GM12878 (cell line): ENCODE measurements around the gene RBM10. TPM values are rescaled to one million over a fixed set of nuclear protein-coding genes. Genes with fewer than 3 reads are reported as not detected.

Experiments used
- ATAC-seq: fragments of 200-7000 bp; cut with Tn5 transposase; 3 replicates; pipeline ENCODE4 v1.9.1; 2020; ENCODE audit warnings: mild to moderate bottlenecking, moderate library complexity
- BruUV-seq: library from RNA; stranded (reverse); fragments of 400-500 nt; replicated peaks from 2 replicates; lab custom pipeline; 2021; lab: Mats Ljungman, UMichigan
- CTCF ChIA-PET: fragments of 300-600 bp; sonication (Branson Sonifier 250); formaldehyde crosslinking; extraction: SDS; loops from one replicate; lab custom pipeline; 2021; ENCODE audit warnings: inconsistent platforms; lab: Yijun Ruan, JAX
- POLR2A ChIA-PET: fragments of 350-600 bp; formaldehyde crosslinking; extraction: SDS; loops from one replicate; lab custom pipeline; 2021; ENCODE audit warnings: inconsistent platforms; lab: Charles Lee
- RAD21 ChIA-PET: fragments of 300-600 bp; sonication (Branson Sonifier 250); formaldehyde crosslinking; loops from one replicate; lab custom pipeline; 2023; ENCODE audit warnings: antibody characterized with exemption; ENCODE audit not compliant: unreplicated experiment; lab: Charles Lee
- SMC1A ChIA-PET: fragments of 300-600 bp; sonication (Branson Sonifier 250); formaldehyde crosslinking; loops from one replicate; lab custom pipeline; 2023; ENCODE audit not compliant: unreplicated experiment, uncharacterized antibody; lab: Charles Lee
- DNase-seq: peaks from one replicate; pipeline ENCODE4 v3.0.0-alpha.2; 2011; ENCODE audit warnings: low read depth, low spot score
- FAIRE-seq: peaks from 3 replicates; lab custom pipeline; 2011; peaks lifted over from hg19 to GRCh38; lab: Jason Lieb, UNC
- H2AFZ ChIP-seq: 2 replicates; pipeline ENCODE4 v1.6.0; 2011; ENCODE audit warnings: low read depth, low read length, control low read depth; ENCODE audit not compliant: control insufficient read depth
- H3K27ac ChIP-seq: 2 replicates; pipeline ENCODE4 v1.5.1; 2011; ENCODE audit warnings: control low read depth; ENCODE audit not compliant: control insufficient read depth, insufficient read depth
- H3K27me3 ChIP-seq, 2 experiments: replicated peaks in 1 of 2; 2 replicates each; pipeline versions ENCODE4 v1.6.0 to v1.6.1; 2011; ENCODE audit warnings: low read length in 1 of 2; ENCODE audit not compliant: control insufficient read depth in 2 of 2, insufficient read depth in 2 of 2
- H3K36me3 ChIP-seq, 2 experiments: 2 replicates each; pipeline ENCODE4 v1.5.1; 2011; ENCODE audit warnings: low read length in 1 of 2; ENCODE audit not compliant: control insufficient read depth in 2 of 2, insufficient read depth in 2 of 2
- H3K4me1 ChIP-seq: 2 replicates; pipeline ENCODE4 v1.6.1; 2011; ENCODE audit warnings: mild to moderate bottlenecking, low read length, moderate library complexity, mixed read lengths; ENCODE audit not compliant: control insufficient read depth, insufficient read depth
- H3K4me2 ChIP-seq: 2 replicates; pipeline ENCODE4 v1.6.0; 2011; ENCODE audit warnings: control low read depth; ENCODE audit not compliant: control insufficient read depth, insufficient read depth
- H3K4me3 ChIP-seq: fragments of 200-600 bp; sonication (generic); 2 replicates; pipeline ENCODE4 v1.5.1; 2016
- H3K79me2 ChIP-seq: 2 replicates; pipeline ENCODE4 v1.6.0; 2011; ENCODE audit warnings: low read length; ENCODE audit not compliant: control insufficient read depth, insufficient read depth
- H3K9ac ChIP-seq: 2 replicates; pipeline ENCODE4 v1.8.0; 2011; ENCODE audit warnings: low read length, control low read depth, mixed read lengths; ENCODE audit not compliant: control insufficient read depth, insufficient read depth
- H3K9me3 ChIP-seq: replicated peaks from 3 replicates; pipeline ENCODE4 v1.5.1; 2011; ENCODE audit warnings: mild to moderate bottlenecking, low read length; ENCODE audit not compliant: control insufficient read depth, insufficient read depth
- H4K20me1 ChIP-seq: 2 replicates; pipeline ENCODE4 v1.6.0; 2011; ENCODE audit not compliant: control insufficient read depth, insufficient read depth
- ASH2L ChIP-seq: fragments of 300-600, 200-600 bp; sonication (generic); IDR thresholded peaks from 2 replicates; pipeline ENCODE4 v1.6.1; 2017; ENCODE audit warnings: low read depth, mild to moderate bottlenecking, borderline replicate concordance
- ATF7 ChIP-seq: fragments of 450-650 bp; IDR thresholded peaks from 2 replicates; pipeline ENCODE4 v1.6.1; 2016; ENCODE audit warnings: low read depth, mild to moderate bottlenecking
- BCL11A ChIP-seq: IDR thresholded peaks from 2 replicates; pipeline ENCODE4 v1.6.1; 2011; ENCODE audit warnings: low read depth, low read length
- EZH2 ChIP-seq: IDR thresholded peaks from 2 replicates; pipeline ENCODE4 v1.6.1; 2012; ENCODE audit warnings: low read depth, mild to moderate bottlenecking, control low read depth, inconsistent platforms, low read length, borderline replicate concordance; ENCODE audit not compliant: control insufficient read depth
- HDAC2 ChIP-seq: fragments of 200-600 bp; sonication (generic); IDR thresholded peaks from 2 replicates; pipeline ENCODE4 v1.6.1; 2017
- MTA2 ChIP-seq: fragments of 450-650 bp; IDR thresholded peaks from 2 replicates; pipeline ENCODE4 v1.6.1; 2016; ENCODE audit warnings: low read depth, mild to moderate bottlenecking, moderate library complexity
- NFYB ChIP-seq: IDR thresholded peaks from 2 replicates; pipeline ENCODE4 v1.6.1; 2011; ENCODE audit warnings: low read depth, mild to moderate bottlenecking, low read length, improper control_type of control experiment, moderate library complexity; ENCODE audit not compliant: insufficient read depth
- NR2F1 ChIP-seq: fragments of 450-650 bp; conservative IDR thresholded peaks from 2 replicates; pipeline ENCODE4 v1.6.1; 2017; ENCODE audit warnings: mild to moderate bottlenecking
- NRF1 ChIP-seq: conservative IDR thresholded peaks from 2 replicates; pipeline ENCODE4 v1.6.1; 2011; ENCODE audit warnings: mild to moderate bottlenecking, low read depth, low read length, improper control_type of control experiment
- PML ChIP-seq: IDR thresholded peaks from 2 replicates; pipeline ENCODE4 v1.6.1; 2012; ENCODE audit warnings: low read length, inconsistent platforms
- POLR2AphosphoS2 ChIP-seq: IDR thresholded peaks from 2 replicates; pipeline ENCODE4 v1.6.1; 2011; ENCODE audit warnings: low read depth, mild to moderate bottlenecking, low read length, improper control_type of control experiment, moderate library complexity
- REST ChIP-seq: IDR thresholded peaks from 2 replicates; pipeline ENCODE4 v1.6.1; 2012; ENCODE audit warnings: mild to moderate bottlenecking, low read depth, low read length
- RFX5 ChIP-seq: IDR thresholded peaks from 2 replicates; pipeline ENCODE4 v1.6.1; 2011; ENCODE audit warnings: low read depth, low read length, improper control_type of control experiment
- SMAD5 ChIP-seq: IDR thresholded peaks from 2 replicates; pipeline ENCODE4 v1.6.1; 2016; ENCODE audit warnings: antibody characterized with exemption, low read depth
- SPI1 ChIP-seq: IDR thresholded peaks from 2 replicates; pipeline ENCODE4 v1.6.1; 2011; ENCODE audit warnings: low read depth, mild to moderate bottlenecking, low read length, moderate library complexity, borderline replicate concordance; ENCODE audit not compliant: insufficient read depth
- SREBF1 ChIP-seq: IDR thresholded peaks from 2 replicates; pipeline ENCODE4 v1.6.1; 2012; ENCODE audit warnings: mild to moderate bottlenecking, low read length
- SRF ChIP-seq, 2 experiments: IDR thresholded peaks; 2 replicates each; pipeline ENCODE4 v1.6.1; 2011; ENCODE audit warnings: low read depth in 2 of 2, low read length in 2 of 2, mild to moderate bottlenecking in 1 of 2, moderate library complexity in 1 of 2
- TBL1XR1 ChIP-seq: IDR thresholded peaks from 2 replicates; pipeline ENCODE4 v1.6.1; 2012; ENCODE audit warnings: low read depth, low read length, improper control_type of control experiment
- TCF3 ChIP-seq: IDR thresholded peaks from 2 replicates; pipeline ENCODE4 v1.6.1; 2012; ENCODE audit warnings: low read depth, mild to moderate bottlenecking, low read length, borderline replicate concordance; ENCODE audit not compliant: insufficient read depth
- TCF7 ChIP-seq: IDR thresholded peaks from 2 replicates; pipeline ENCODE4 v1.6.1; 2014; ENCODE audit warnings: antibody characterized with exemption, borderline replicate concordance
- YY1 ChIP-seq: IDR thresholded peaks from 2 replicates; pipeline ENCODE4 v1.6.1; 2011; ENCODE audit warnings: low read depth, mild to moderate bottlenecking, low read length
- ZBED1 ChIP-seq: IDR thresholded peaks from 2 replicates; pipeline ENCODE4 v1.6.1; 2016; ENCODE audit warnings: borderline replicate concordance
- ZNF207 ChIP-seq: fragments of 450-650 bp; IDR thresholded peaks from 2 replicates; pipeline ENCODE4 v1.6.1; 2014; ENCODE audit warnings: antibody characterized with exemption, mild to moderate bottlenecking, borderline replicate concordance
- WGBS: methylation state at CpG from one replicate; pipeline ENCODE4 v1.1.6; 2016; ENCODE audit warnings: low lambda C conversion rate; ENCODE audit not compliant: insufficient replicate concordance, insufficient coverage; ENCODE audit errors: missing lambda C conversion rate; 5-methylcytosine and 5-hydroxymethylcytosine counted together
- in situ Hi-C: fragments of 300-500 bp; cut with MboI; formaldehyde crosslinking; loops from 9 replicates; pipeline ENCODE4 v1.14.3; 2018; ENCODE audit warnings: mixed read lengths
- intact Hi-C: fragments of 100-400 bp; cut with micrococcal nuclease; formaldehyde crosslinking; loops from one replicate; pipeline ENCODE4 v1.14.2; 2022; ENCODE audit not compliant: unreplicated experiment
- polyA plus RNA-seq, 11 experiments: library from polyadenylated mRNA; depleted of rRNA in 4 of 11; unstranded in 6 of 11; stranded (reverse) in 5 of 11; fragments of >200 nt; fragmentation: Nextera tagmentation in 4 of 11; fragmentation: Illumina TruSeq in 1 of 11; extraction: Ambion mirVana in 4 of 11; extraction: Trizol in 1 of 11; gene quantifications; 1 replicate in 1 of 11; 2 replicates in 10 of 11; pipeline versions ENCODE4 v1.2.1 to v1.2.3, GENCODE V29; 2011 to 2016; ENCODE audit warnings: inconsistent platforms in 2 of 11, missing spikeins in 2 of 11, low read depth in 1 of 11
- total RNA-seq, 4 experiments: library from RNA; depleted of rRNA in 3 of 4; stranded (reverse); fragments of >200 nt in 3 of 4; fragmentation: Illumina TruSeq in 1 of 4; extraction: Trizol in 1 of 4; gene quantifications; 2 replicates each; pipeline versions ENCODE4 v1.2.1 to v1.2.3, GENCODE V29; 2013 to 2021

Gene RBM10
- total and polyA plus RNA-seq, 10 of the 15 experiments (the other 5 are each of a cell fraction or from before 2014, with no cell fraction given): 1.4 to 60.0 (median 29.8) TPM

GRCh38 chrX:47232197-47232802, 87.3 kb downstream of the RBM10 start:
- no peaks in the 10 kb centered on the region for H3K27me3 ChIP-seq
- no peaks in the 10 kb centered on the region for H3K4me1 ChIP-seq
- peak overlapping the region; percentile 50; the same call in 1 of the 2 replicates for H3K4me3 ChIP-seq
- peak overlapping the region; percentile 79 for H3K27ac ChIP-seq
- TSS peak; percentile 94 for BruUV-seq
- peak; percentile 47 for FAIRE-seq
- peak overlapping the region; percentile 6; the same call in 1 of the 2 replicates for H3K4me2 ChIP-seq
- H2AFZ ChIP-seq: peak overlapping the region; percentile 4
- DNase-seq: no peak
- H3K36me3 ChIP-seq: peaks cover 4 to 7% of the 10 kb centered on the region in 2 experiments; a peak in 3 of 4 replicates
- no peaks in the 10 kb centered on the region for H3K9me3 ChIP-seq
- 37% methylated on average over 8 of the region's 8 CpGs for WGBS
- intact Hi-C loops: loop anchor here (2.0 to 5.0 kb wide), 2 partner anchors 130 to 251 kb away; partner anchors contain the start of gene ZNF41
- in situ Hi-C loops: no loop called here
- ATAC-seq: peak; percentile 58
- peaks cover 16% of the 10 kb centered on the region for H3K79me2 ChIP-seq
- POLR2A ChIA-PET: interaction anchor here (0.6 to 2.7 kb wide), 7 partner anchors 14 to 1453 kb away, joined by 3 to 29 read pairs (median 4); partner anchors contain the start of genes CDK16, NDUFB11 and RBM10
- SMC1A ChIA-PET: interaction anchor here (1.3 to 1.6 kb wide), 2 partner anchors 14 to 152 kb away, joined by 3 to 6 read pairs; no protein-coding TSS in a partner anchor
- RAD21 ChIA-PET: interaction anchor here (1.0 to 2.4 kb wide), 3 partner anchors 14 to 42 kb away, joined by 3 to 9 read pairs (median 6); partner anchors contain the start of gene CDK16
- CTCF ChIA-PET: interaction anchor here (1.0 kb wide), 2 partner anchors 14 to 130 kb away, joined by 4 to 5 read pairs; partner anchors contain the start of gene CDK16
- H4K20me1 ChIP-seq: no peaks in the 10 kb centered on the region
- peak overlapping the region; percentile 33 for H3K9ac ChIP-seq
- TF ChIP-seq RFX5: no peak
- TF ChIP-seq HDAC2: no peak
- peak; percentile 68; the same call in 1 of the 2 replicates for TF ChIP-seq MTA2
- peak; percentile 42; the same call in 1 of the 2 replicates for TF ChIP-seq BCL11A
- no peak for TF ChIP-seq ZNF207
- TF ChIP-seq NR2F1: peak; percentile 86
- TF ChIP-seq PML: no peak
- no peak for TF ChIP-seq TCF3
- no peak for TF ChIP-seq YY1
- TF ChIP-seq SRF (IDR thresholded peaks at IDR 0.05; ENCODE audit: low read depth in 2 of 2, low read length in 2 of 2): no peak
- TF ChIP-seq TBL1XR1: no peak
- TF ChIP-seq NFYB: no peak
- TF ChIP-seq SMAD5: no peak
- TF ChIP-seq ATF7: no peak
- TF ChIP-seq POLR2AphosphoS2: no peak
- TF ChIP-seq ASH2L: no peak
- no peak for TF ChIP-seq SPI1
- no peak for TF ChIP-seq NRF1
- TF ChIP-seq EZH2: no peak
- TF ChIP-seq SREBF1: no peak
- TF ChIP-seq ZBED1: no peak
- no peak for TF ChIP-seq TCF7
- no peak for TF ChIP-seq REST
